ENCODE measurements around the gene ZP4.

ZP4 gene

GRCh38 chr1:237852342-237852741 is 38.4 kb downstream of the ZP4 start:
- TF ChIP-seq TCF12 (IDR thresholded peaks at IDR 0.05; ENCODE audit: low read depth) = no peak
- no peak for TF ChIP-seq CEBPB (IDR thresholded peaks at IDR 0.05)
- no peak for TF ChIP-seq NFIC (IDR thresholded peaks at IDR 0.05)
- no peak for TF ChIP-seq TEAD4 (IDR thresholded peaks at IDR 0.05)
- TF ChIP-seq FOXM1 (IDR thresholded peaks at IDR 0.05; ENCODE audit: borderline replicate concordance, low read depth) = no peak
- TF ChIP-seq YY1 (IDR thresholded peaks at IDR 0.05; ENCODE audit: low read depth) = no peak
- no peak for TF ChIP-seq EP300 (IDR thresholded peaks at IDR 0.05; ENCODE audit: borderline replicate concordance)
- TF ChIP-seq ZBTB7A (IDR thresholded peaks at IDR 0.05; ENCODE audit: low read depth) = no peak
- TF ChIP-seq TAF1 (IDR thresholded peaks at IDR 0.05; ENCODE audit: low read depth) = no peak
- TF ChIP-seq EGR1 (IDR thresholded peaks at IDR 0.05) = no peak
- TF ChIP-seq, protein P1, sequence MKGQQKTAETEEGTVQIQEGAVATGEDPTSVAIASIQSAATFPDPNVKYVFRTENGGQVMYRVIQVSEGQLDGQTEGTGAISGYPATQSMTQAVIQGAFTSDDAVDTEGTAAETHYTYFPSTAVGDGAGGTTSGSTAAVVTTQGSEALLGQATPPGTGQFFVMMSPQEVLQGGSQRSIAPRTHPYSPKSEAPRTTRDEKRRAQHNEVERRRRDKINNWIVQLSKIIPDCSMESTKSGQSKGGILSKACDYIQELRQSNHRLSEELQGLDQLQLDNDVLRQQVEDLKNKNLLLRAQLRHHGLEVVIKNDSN (IDR thresholded peaks at IDR 0.05) = no peak
- no peak for TF ChIP-seq CREB1 (IDR thresholded peaks at IDR 0.05; ENCODE audit: low read depth)
- TF ChIP-seq RAD21 (IDR thresholded peaks at IDR 0.05; ENCODE audit: low read depth) = no peak

GRCh38 chr1:237851210-237851845 is 39.4 kb downstream of the ZP4 start:
- TF ChIP-seq ZBTB7A (IDR thresholded peaks at IDR 0.05; ENCODE audit: low read depth) (no peak), TCF12 (IDR thresholded peaks at IDR 0.05; ENCODE audit: low read depth) (no peak), RAD21 (IDR thresholded peaks at IDR 0.05; ENCODE audit: low read depth) (peak; percentile 84), FOXM1 (IDR thresholded peaks at IDR 0.05; ENCODE audit: borderline replicate concordance, low read depth) (no peak), CEBPB (IDR thresholded peaks at IDR 0.05) (no peak), CREB1 (IDR thresholded peaks at IDR 0.05; ENCODE audit: low read depth) (no peak), NFIC (IDR thresholded peaks at IDR 0.05) (no peak)
- TF ChIP-seq, protein P1 (IDR thresholded peaks at IDR 0.05) = no peak

- no peak for TF ChIP-seq CEBPB (IDR thresholded peaks at IDR 0.05)
- no peak for TF ChIP-seq RAD21 (IDR thresholded peaks at IDR 0.05; ENCODE audit: low read depth)
- no peak for TF ChIP-seq YY1 (IDR thresholded peaks at IDR 0.05; ENCODE audit: low read depth)
- TF ChIP-seq REST (IDR thresholded peaks at IDR 0.05; ENCODE audit: low read depth) = no peak
- no peak for TF ChIP-seq TAF1 (IDR thresholded peaks at IDR 0.05; ENCODE audit: low read depth)
- TF ChIP-seq, protein P2, sequence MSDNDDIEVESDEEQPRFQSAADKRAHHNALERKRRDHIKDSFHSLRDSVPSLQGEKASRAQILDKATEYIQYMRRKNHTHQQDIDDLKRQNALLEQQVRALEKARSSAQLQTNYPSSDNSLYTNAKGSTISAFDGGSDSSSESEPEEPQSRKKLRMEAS (IDR thresholded peaks at IDR 0.05) = no peak
- TF ChIP-seq TEAD4 (IDR thresholded peaks at IDR 0.05) = no peak
- TF ChIP-seq ZBTB7A (IDR thresholded peaks at IDR 0.05; ENCODE audit: low read depth) = no peak
- TF ChIP-seq NFIC (IDR thresholded peaks at IDR 0.05) = no peak
Measured at GRCh38 chr1:237841485-237841884, 49.2 kb downstream of the ZP4 start.

GRCh38 chr1:237838904-237839534 is 51.7 kb downstream of the ZP4 start:
- TF ChIP-seq, protein P2 (IDR thresholded peaks at IDR 0.05) = no peak
- TF ChIP-seq NFIC (IDR thresholded peaks at IDR 0.05) = no peak

- TF ChIP-seq EP300 (IDR thresholded peaks at IDR 0.05; ENCODE audit: borderline replicate concordance) (no peak), FOXM1 (IDR thresholded peaks at IDR 0.05; ENCODE audit: borderline replicate concordance, low read depth) (no peak), NFIC (IDR thresholded peaks at IDR 0.05) (no peak), TEAD4 (IDR thresholded peaks at IDR 0.05) (no peak)
- TF ChIP-seq, protein P2 (IDR thresholded peaks at IDR 0.05) = no peak
Measured at GRCh38 chr1:237838320-237838719, 52.4 kb downstream of the ZP4 start.

- TF ChIP-seq EGR1 (IDR thresholded peaks at IDR 0.05) = no peak
- TF ChIP-seq YY1 (IDR thresholded peaks at IDR 0.05; ENCODE audit: low read depth) = no peak
- no peak for TF ChIP-seq FOXM1 (IDR thresholded peaks at IDR 0.05; ENCODE audit: borderline replicate concordance, low read depth)
- TF ChIP-seq EP300 (IDR thresholded peaks at IDR 0.05; ENCODE audit: borderline replicate concordance) = no peak
- no peak for TF ChIP-seq CREB1 (IDR thresholded peaks at IDR 0.05; ENCODE audit: low read depth)
- no peak for TF ChIP-seq CEBPB (IDR thresholded peaks at IDR 0.05)
- TF ChIP-seq ZBTB7A (IDR thresholded peaks at IDR 0.05; ENCODE audit: low read depth) = no peak
- TF ChIP-seq, protein P1 (IDR thresholded peaks at IDR 0.05) = no peak
- TF ChIP-seq NFIC (IDR thresholded peaks at IDR 0.05) = no peak
- TF ChIP-seq, protein P2 (IDR thresholded peaks at IDR 0.05) = no peak
- TF ChIP-seq TCF12 (IDR thresholded peaks at IDR 0.05; ENCODE audit: low read depth) = no peak
- TF ChIP-seq TEAD4 (IDR thresholded peaks at IDR 0.05) = no peak
- no peak for TF ChIP-seq REST (IDR thresholded peaks at IDR 0.05; ENCODE audit: low read depth)
- no peak for TF ChIP-seq TAF1 (IDR thresholded peaks at IDR 0.05; ENCODE audit: low read depth)
- no peak for TF ChIP-seq RAD21 (IDR thresholded peaks at IDR 0.05; ENCODE audit: low read depth)
Measured at GRCh38 chr1:237834461-237834860, 56.3 kb downstream of the ZP4 start.
